Measurements from ENCODE around the gene MTUS2. TPM values are rescaled to one million over a fixed set of nuclear protein-coding genes. Genes with fewer than 3 reads are reported as not detected.

The MTUS2 gene
- total RNA-seq, 1 experiment from 2014 or later: 0.11 TPM

GRCh38 chr13:29502391-29503008 lies 682.4 kb downstream of the MTUS2 start:
- no peaks in the 10 kb centered on the region for H3K36me3 ChIP-seq (ENCODE audit: insufficient read depth, low read length, poor library complexity, severe bottlenecking)
- H3K4me1 ChIP-seq (ENCODE audit: insufficient read depth, low read length, poor library complexity, severe bottlenecking): no peaks in the 10 kb centered on the region
- H3K4me3 ChIP-seq (ENCODE audit: low read depth, low read length, poor library complexity, severe bottlenecking): peak overlapping the region; percentile 37
- TF ChIP-seq EZH2 (IDR thresholded peaks at IDR 0.05; ENCODE audit: borderline replicate concordance, low read depth, low read length, poor library complexity, severe bottlenecking) (no peak), CTCF (conservative IDR thresholded peaks at IDR 0.05; ENCODE audit: low read depth, low read length) (no peak)
- intact Hi-C loops (cut with micrococcal nuclease; ENCODE audit: unreplicated experiment): loop anchor here (10.0 kb wide), 1 partner anchor 342 kb away; no protein-coding TSS in a partner anchor
- BruUV-seq (replicated peaks): no TSS peak
- no peak for DNase-seq (ENCODE audit: low spot score)
- H3K27ac ChIP-seq (ENCODE audit: low read depth, low read length, poor library complexity, severe bottlenecking): no peak overlapping the region
- ChIA-PET CTCF (interaction anchor here (0.9 to 1.2 kb wide), 2 partner anchors 269 to 610 kb away, joined by 3 read pairs; no protein-coding TSS in a partner anchor), POLR2A (ENCODE audit: low non-redundant PET) (interaction anchor here (0.6 kb wide), 1 partner anchor 86 kb away, joined by 4 read pairs; no protein-coding TSS in a partner anchor)
- no peaks in the 10 kb centered on the region for H3K27me3 ChIP-seq (replicated peaks; ENCODE audit: insufficient read depth, low read depth, low read length, poor library complexity)
- H3K9me3 ChIP-seq (ENCODE audit: low read depth, low read length, poor library complexity, severe bottlenecking): no peaks in the 10 kb centered on the region

DNA sequence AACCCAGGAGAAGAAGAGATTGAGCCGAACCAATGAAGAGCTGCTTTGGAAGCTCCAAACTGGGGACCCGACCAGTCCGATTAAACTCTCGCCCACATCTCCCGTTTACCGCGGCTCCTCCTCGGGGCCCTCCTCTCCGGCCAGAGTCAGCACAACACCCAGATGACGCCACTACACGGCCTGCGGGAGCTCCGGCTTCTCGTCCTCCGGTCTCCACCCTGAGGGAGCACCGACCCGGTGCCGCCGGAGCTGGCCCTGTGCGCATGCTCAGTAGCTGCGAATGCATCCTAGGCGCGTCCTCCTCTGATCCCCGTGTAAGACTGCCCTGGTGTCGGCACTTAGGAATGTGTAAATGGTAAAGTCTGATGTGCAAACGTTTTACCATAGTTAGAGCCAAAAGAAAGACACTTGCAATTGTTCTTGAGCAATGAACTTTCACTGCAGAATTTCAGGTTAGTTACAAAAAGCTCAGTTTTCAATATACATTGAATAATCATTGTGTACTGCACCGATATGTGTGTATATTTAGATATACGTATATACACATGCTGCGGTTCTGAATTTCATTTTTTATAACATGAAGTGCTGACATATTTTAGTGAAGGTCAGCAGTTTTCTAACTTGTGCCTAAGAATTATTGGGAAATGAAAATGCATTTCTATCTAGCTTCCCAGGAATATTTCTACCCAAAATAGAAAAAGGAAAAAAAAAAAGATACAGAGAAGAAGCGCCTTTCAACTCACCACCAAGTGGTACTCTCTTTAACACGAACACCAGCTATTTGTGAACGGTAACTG lies 683.1 kb downstream of the MTUS2 start:
- H3K27me3 ChIP-seq (replicated peaks; ENCODE audit: insufficient read depth, low read depth, low read length, poor library complexity): no peaks in the 10 kb centered on the region
- no peak for TF ChIP-seq EZH2 (IDR thresholded peaks at IDR 0.05; ENCODE audit: borderline replicate concordance, low read depth, low read length, poor library complexity, severe bottlenecking)
- TF ChIP-seq CTCF (conservative IDR thresholded peaks at IDR 0.05; ENCODE audit: low read depth, low read length): no peak
- POLR2A ChIA-PET (ENCODE audit: low non-redundant PET): interaction anchor here (0.6 to 0.7 kb wide), 2 partner anchors 85 to 268 kb away, joined by 4 to 6 read pairs; no protein-coding TSS in a partner anchor
- no TSS peak for BruUV-seq (replicated peaks)
- H3K4me3 ChIP-seq (ENCODE audit: low read depth, low read length, poor library complexity, severe bottlenecking): peak overlapping the region; percentile 37
- no peaks in the 10 kb centered on the region for H3K4me1 ChIP-seq (ENCODE audit: insufficient read depth, low read length, poor library complexity, severe bottlenecking)
- no peaks in the 10 kb centered on the region for H3K36me3 ChIP-seq (ENCODE audit: insufficient read depth, low read length, poor library complexity, severe bottlenecking)
- intact Hi-C loops (cut with micrococcal nuclease; ENCODE audit: unreplicated experiment): loop anchor here (10.0 kb wide), 1 partner anchor 342 kb away; no protein-coding TSS in a partner anchor
- H3K27ac ChIP-seq (ENCODE audit: low read depth, low read length, poor library complexity, severe bottlenecking): no peak overlapping the region
- DNase-seq (ENCODE audit: low spot score): peak; percentile 54
- CTCF ChIA-PET: interaction anchor here (0.9 to 1.2 kb wide), 3 partner anchors 268 to 612 kb away, joined by 3 read pairs; no protein-coding TSS in a partner anchor
- H3K9me3 ChIP-seq (ENCODE audit: low read depth, low read length, poor library complexity, severe bottlenecking): no peaks in the 10 kb centered on the region

DNA sequence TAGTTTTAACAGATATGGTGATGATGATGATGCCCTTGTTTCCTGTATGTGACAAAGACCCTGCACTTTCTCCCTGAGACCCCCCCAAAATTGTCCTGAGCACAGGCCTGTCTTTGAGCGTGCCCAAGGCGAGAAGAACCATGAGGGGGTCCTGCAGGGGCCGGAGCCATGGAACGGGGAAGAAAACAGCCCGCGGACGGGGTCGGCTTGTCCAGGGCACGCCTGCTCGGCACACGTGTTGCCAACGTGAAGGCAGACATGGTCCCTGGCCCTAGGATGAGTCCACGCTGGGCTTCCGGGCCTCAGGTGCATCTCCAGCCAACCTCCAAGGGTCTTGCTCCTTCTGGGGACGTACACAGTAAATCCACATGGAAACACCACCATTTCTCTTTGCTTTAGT lies 684.6 kb downstream of the MTUS2 start:
- DNase-seq (ENCODE audit: low spot score): no peak
- TF ChIP-seq CTCF (conservative IDR thresholded peaks at IDR 0.05; ENCODE audit: low read depth, low read length): no peak
- no peak for TF ChIP-seq EZH2 (IDR thresholded peaks at IDR 0.05; ENCODE audit: borderline replicate concordance, low read depth, low read length, poor library complexity, severe bottlenecking)
- Histone ChIP-seq H3K9me3 (ENCODE audit: low read depth, low read length, poor library complexity, severe bottlenecking) (no peaks in the 10 kb centered on the region), H3K36me3 (ENCODE audit: insufficient read depth, low read length, poor library complexity, severe bottlenecking) (no peaks in the 10 kb centered on the region), H3K4me1 (ENCODE audit: insufficient read depth, low read length, poor library complexity, severe bottlenecking) (no peaks in the 10 kb centered on the region), H3K27me3 (replicated peaks; ENCODE audit: insufficient read depth, low read depth, low read length, poor library complexity) (no peaks in the 10 kb centered on the region), H3K4me3 (ENCODE audit: low read depth, low read length, poor library complexity, severe bottlenecking) (no peak overlapping the region), H3K27ac (ENCODE audit: low read depth, low read length, poor library complexity, severe bottlenecking) (no peak overlapping the region)
- BruUV-seq (replicated peaks): no TSS peak
- intact Hi-C loops (cut with micrococcal nuclease; ENCODE audit: unreplicated experiment): loop anchor here (10.0 kb wide), 1 partner anchor 340 kb away; no protein-coding TSS in a partner anchor
- ChIA-PET POLR2A (ENCODE audit: low non-redundant PET) (no interaction called here), CTCF (no interaction called here)
